Panc1 (cell line): ENCODE measurements around the gene TNPO2. TPM values are rescaled to one million over a fixed set of nuclear protein-coding genes. Genes with fewer than 3 reads are reported as not detected.
A peak's percentile ranks its signal among the peaks of the same experiment; 100 is the strongest.

ENCODE experiments used
- ATAC-seq: fragments of 200-7000 bp; cut with Tn5 transposase; 2 replicates; pipeline ENCODE4 v1.9.1; 2020; ENCODE audit warnings: mild to moderate bottlenecking, moderate library complexity
- BruUV-seq: library from RNA; stranded (reverse); fragments of 400-500 nt; replicated peaks from 2 replicates; lab custom pipeline; 2021; lab: Mats Ljungman, UMichigan
- CTCF ChIA-PET: fragments of 300-600 bp; sonication (Branson Sonifier 250); formaldehyde crosslinking; loops from one replicate; lab custom pipeline; 2022; ENCODE audit warnings: antibody characterized with exemption; lab: Charles Lee
- POLR2A ChIA-PET: fragments of 300-600 bp; sonication (Branson Sonifier 250); formaldehyde crosslinking; loops from one replicate; lab custom pipeline; 2022; ENCODE audit warnings: antibody characterized with exemption; lab: Charles Lee
- DNase-seq: peaks from one replicate; pipeline ENCODE4 v3.0.0-alpha.2; 2010; ENCODE audit warnings: low read depth, low spot score
- H3K27ac ChIP-seq: 2 replicates; pipeline ENCODE4 v1.5.1; 2011; ENCODE audit warnings: mild to moderate bottlenecking, low read length, inconsistent platforms
- H3K27me3 ChIP-seq: fragments of 200-500 bp; sonication (Bioruptor generic); 2 replicates; pipeline ENCODE4 v1.6.0; 2014; ENCODE audit warnings: low read length, inconsistent platforms; ENCODE audit not compliant: control insufficient read depth, insufficient read depth
- H3K36me3 ChIP-seq: fragments of 200-500 bp; sonication (Bioruptor generic); 2 replicates; pipeline ENCODE4 v1.5.1; 2014; ENCODE audit warnings: inconsistent platforms, mild to moderate bottlenecking, low read length, moderate library complexity; ENCODE audit not compliant: control insufficient read depth, insufficient read depth
- H3K4me1 ChIP-seq: 2 replicates; pipeline ENCODE4 v1.5.1; 2011; ENCODE audit warnings: inconsistent platforms, mild to moderate bottlenecking, low read length, moderate library complexity; ENCODE audit not compliant: control insufficient read depth, insufficient read depth
- H3K4me3 ChIP-seq, 2 experiments: 2 replicates each; pipeline ENCODE4 v1.5.1; 2011 to 2012; ENCODE audit warnings: low read depth in 2 of 2, low read length in 2 of 2, mild to moderate bottlenecking in 2 of 2, inconsistent platforms in 1 of 2, moderate library complexity in 1 of 2
- H3K9me3 ChIP-seq: fragments of 200-500 bp; sonication (Bioruptor generic); 2 replicates; pipeline ENCODE4 v1.5.1; 2014; ENCODE audit warnings: low read depth, mild to moderate bottlenecking, inconsistent platforms, low read length, moderate library complexity; ENCODE audit not compliant: control insufficient read depth, insufficient read depth
- CTCF ChIP-seq: fragments of 450-650 bp; IDR thresholded peaks from 2 replicates; pipeline ENCODE4 v1.5.1; 2017; ENCODE audit warnings: mild to moderate bottlenecking
- POLR2AphosphoS5 ChIP-seq: IDR thresholded peaks from 2 replicates; pipeline ENCODE4 v1.6.1; 2012; ENCODE audit warnings: mild to moderate bottlenecking, low read depth, low read length, moderate library complexity
- REST ChIP-seq, 2 experiments: IDR thresholded peaks; 2 replicates each; pipeline ENCODE4 v1.6.1; 2011 to 2012; ENCODE audit warnings: low read depth in 2 of 2, control low read depth in 1 of 2, low read length in 1 of 2, mild to moderate bottlenecking in 1 of 2, moderate library complexity in 1 of 2; ENCODE audit not compliant: insufficient read depth in 1 of 2
- SIN3A ChIP-seq: IDR thresholded peaks from 2 replicates; pipeline ENCODE4 v1.6.1; 2012; ENCODE audit warnings: low read depth, mild to moderate bottlenecking, low read length, moderate library complexity, borderline replicate concordance; ENCODE audit not compliant: insufficient read depth
- TCF7L2 ChIP-seq: IDR thresholded peaks from 2 replicates; pipeline ENCODE4 v1.6.1; 2011; ENCODE audit warnings: mild to moderate bottlenecking, low read depth, low read length, inconsistent platforms
- in situ Hi-C: cut with HindIII; loops from 2 replicates; pipeline ENCODE4 v1.10.0; 2016; ENCODE audit warnings: low sequenced_read_pairs, low pct_unique_long_range_greater_than_20kb
- intact Hi-C: fragments of 100-400 bp; cut with micrococcal nuclease; formaldehyde crosslinking; loops from one replicate; pipeline ENCODE4 v1.10.0; 2022; ENCODE audit not compliant: unreplicated experiment
- total RNA-seq: library from RNA; stranded (reverse); gene quantifications from one replicate; pipeline ENCODE4 v1.2.1, GENCODE V29; 2021; ENCODE audit not compliant: unreplicated experiment

TNPO2 gene
- total RNA-seq, 1 experiment from 2014 or later, result 83.3 TPM

GRCh38 chr19:12695514-12695913 lies 28.2 kb downstream of the TNPO2 start:
- no TSS peak for BruUV-seq
- Histone ChIP-seq H3K36me3 (no peaks in the 10 kb centered on the region; the same call in 1 of the 2 replicates), H3K4me1 (peaks cover 5% of the 10 kb centered on the region; the same call in 1 of the 2 replicates), H3K4me3 (peak overlapping the region; percentile 60 to 69), H3K9me3 (no peaks in the 10 kb centered on the region), H3K27me3 (no peaks in the 10 kb centered on the region), H3K27ac (no peak overlapping the region; the same call in 1 of the 2 replicates)
- ATAC-seq (no peak), DNase-seq (no peak)
- TF ChIP-seq REST (IDR thresholded peaks at IDR 0.05; ENCODE audit: insufficient read depth in 1 of 2, low read depth in 2 of 2, low read length in 1 of 2) (no peak), POLR2AphosphoS5 (no peak), CTCF (no peak), SIN3A (no peak), TCF7L2 (no peak)
- POLR2A ChIA-PET, result interaction anchor here (0.7 kb wide), 1 partner anchor 221 kb away, joined by 3 read pairs; no protein-coding TSS in a partner anchor
- CTCF ChIA-PET, result no interaction called here
- intact Hi-C loops, result no loop called here
- in situ Hi-C loops, result no loop called here

- in situ Hi-C loops (no loop called here), intact Hi-C loops (no loop called here)
- no peak for TF ChIP-seq SIN3A
- TF ChIP-seq POLR2AphosphoS5, result no peak
- TF ChIP-seq TCF7L2, result no peak
- no peak for TF ChIP-seq REST (IDR thresholded peaks at IDR 0.05; ENCODE audit: insufficient read depth in 1 of 2, low read depth in 2 of 2, low read length in 1 of 2)
- TF ChIP-seq CTCF, result no peak
- H3K4me3 ChIP-seq, result peak overlapping the region in 1 of 2 experiments; percentile 69; a peak in 2 of 4 replicates
- H3K4me1 ChIP-seq, result peaks cover 5% of the 10 kb centered on the region; the same call in 1 of the 2 replicates
- H3K27me3 ChIP-seq, result no peaks in the 10 kb centered on the region
- no TSS peak for BruUV-seq
- ChIA-PET CTCF (no interaction called here), POLR2A (no interaction called here)
- no peaks in the 10 kb centered on the region for H3K9me3 ChIP-seq
- no peak for DNase-seq
- no peak overlapping the region for H3K27ac ChIP-seq
- ATAC-seq, result no peak
- no peaks in the 10 kb centered on the region; the same call in 1 of the 2 replicates for H3K36me3 ChIP-seq
These were observed 28.6 kb downstream of the TNPO2 start for GRCh38 chr19:12695096-12695495.
